ENCODE measurements around the gene MMRN1.

Gene MMRN1

DNA sequence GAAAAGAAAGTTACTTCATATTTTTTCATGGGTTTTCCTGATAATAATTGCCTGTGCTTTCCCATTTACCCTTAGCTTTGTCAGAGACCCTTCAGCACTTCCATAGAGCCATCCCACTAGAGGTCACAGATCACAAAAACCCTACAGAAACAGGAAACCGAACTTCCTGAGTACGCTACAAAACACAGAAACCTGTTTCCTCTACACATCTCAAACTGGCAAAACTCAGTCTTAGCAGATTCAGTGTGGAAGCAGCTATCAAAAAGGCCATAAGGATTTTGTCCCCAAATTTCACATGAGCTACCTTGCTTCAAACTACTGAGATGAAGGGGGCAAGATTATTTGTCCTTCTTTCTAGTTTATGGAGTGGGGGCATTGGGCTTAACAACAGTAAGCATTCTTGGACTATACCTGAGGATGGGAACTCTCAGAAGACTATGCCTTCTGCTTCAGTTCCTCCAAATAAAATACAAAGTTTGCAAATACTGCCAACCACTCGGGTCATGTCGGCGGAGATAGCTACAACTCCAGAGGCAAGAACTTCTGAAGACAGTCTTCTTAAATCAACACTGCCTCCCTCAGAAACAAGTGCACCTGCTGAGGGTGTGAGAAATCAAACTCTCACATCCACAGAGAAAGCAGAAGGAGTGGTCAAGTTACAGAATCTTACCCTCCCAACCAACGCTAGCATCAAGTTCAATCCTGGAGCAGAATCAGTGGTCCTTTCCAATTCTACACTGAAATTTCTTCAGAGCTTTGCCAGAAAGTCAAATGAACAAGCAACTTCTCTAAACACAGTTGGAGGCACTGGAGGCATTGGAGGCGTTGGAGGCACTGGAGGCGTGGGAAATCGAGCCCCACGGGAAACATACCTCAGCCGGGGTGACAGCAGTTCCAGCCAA is at the start of gene MMRN1:
TSS of gene MMRN1 (plus strand) at position 206 of the 902 bp plus-strand sequence. CDS start at position 324, 118 bp downstream.
- peak; percentile 13 for DNase-seq (ENCODE audit: low spot score)

DNA sequence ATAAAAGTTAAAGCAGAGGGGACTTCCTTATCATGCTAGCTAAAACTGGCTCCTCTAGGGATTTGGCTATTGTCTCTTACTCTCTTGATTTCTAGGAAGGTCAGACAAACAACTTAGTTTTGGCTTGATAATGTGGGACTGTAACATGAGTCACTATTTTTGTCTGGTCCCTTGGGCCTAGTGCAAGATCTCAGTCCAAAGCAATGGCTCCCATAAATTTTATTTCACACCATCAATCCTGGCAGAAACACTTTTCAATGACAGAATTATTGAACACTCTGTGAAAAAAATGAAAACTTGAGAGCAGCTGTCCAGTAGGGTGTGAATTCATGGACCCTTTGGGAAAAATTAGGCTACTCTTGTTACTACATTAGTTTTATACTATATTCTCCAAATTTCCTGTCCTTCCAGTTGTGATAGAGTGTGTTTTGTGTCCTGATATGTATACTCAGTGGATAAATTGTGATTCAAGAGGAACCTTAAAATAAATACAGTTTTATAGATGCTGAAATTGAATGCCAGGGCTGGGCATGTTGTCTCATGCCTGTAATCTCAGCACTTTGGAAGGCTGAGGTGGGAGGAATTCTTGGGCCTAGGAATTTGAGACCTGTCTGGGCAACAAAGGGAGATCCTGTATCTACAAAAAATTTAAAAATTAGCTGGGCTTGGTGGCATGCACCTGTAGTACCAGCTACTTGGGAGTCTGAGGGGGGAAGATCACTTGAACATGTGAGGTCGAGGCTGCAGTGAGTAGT is 46.9 kb upstream of the MMRN1 start:
- DNase-seq (ENCODE audit: low spot score), result no peak

- DNase-seq (ENCODE audit: low spot score), result no peak
Observed at GRCh38 chr4:89855236-89855635, 39.4 kb upstream of the MMRN1 start.

- no peak for DNase-seq (ENCODE audit: low spot score)
Observed at GRCh38 chr4:89860971-89861370, 33.7 kb upstream of the MMRN1 start.

DNA sequence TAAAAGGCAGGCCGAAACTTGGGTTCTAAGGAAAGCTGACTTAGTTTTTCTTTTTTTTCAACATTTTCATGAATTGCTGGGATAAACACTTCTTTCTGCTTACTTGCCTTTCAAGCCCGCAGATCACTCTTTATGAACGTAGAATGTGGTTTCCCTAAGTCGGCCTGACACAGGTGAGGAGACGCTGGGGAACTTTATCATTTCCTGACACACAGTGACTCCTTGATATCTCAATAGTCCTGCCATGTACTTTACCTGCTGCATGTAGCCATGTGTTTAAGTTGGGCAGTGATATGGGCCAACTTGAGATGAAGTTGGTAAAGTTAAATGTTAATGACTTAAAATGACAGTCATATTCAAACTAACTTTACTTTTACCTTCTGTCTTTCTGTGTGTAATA is 31.1 kb upstream of the MMRN1 start:
- no peak for DNase-seq (ENCODE audit: low spot score)

GRCh38 chr4:89868276-89868675 is 26.4 kb upstream of the MMRN1 start:
- DNase-seq (ENCODE audit: low spot score), result no peak

GRCh38 chr4:89868999-89869589 is 25.6 kb upstream of the MMRN1 start:
- DNase-seq (ENCODE audit: low spot score), result no peak

GRCh38 chr4:89871211-89871610 is 23.4 kb upstream of the MMRN1 start:
- DNase-seq (ENCODE audit: low spot score), result no peak

DNA sequence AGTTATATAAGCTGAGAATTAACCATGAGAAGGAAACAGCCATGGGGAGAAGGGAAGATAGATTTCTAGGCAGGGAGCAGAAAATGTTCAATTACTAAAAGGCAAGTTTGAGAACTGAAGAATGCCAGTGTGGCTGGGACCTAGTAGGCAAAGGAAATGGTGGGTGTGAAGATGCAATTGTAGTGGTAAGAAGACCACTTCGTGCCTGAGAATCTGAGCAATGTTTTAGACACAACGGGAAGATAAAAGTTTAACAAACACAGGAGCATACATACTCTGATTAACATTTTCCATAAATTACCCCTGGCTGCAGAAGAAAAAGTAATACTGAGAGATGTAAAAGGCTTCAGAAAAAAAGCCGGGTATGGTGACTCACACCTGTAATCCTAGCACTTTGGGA is 18.1 kb upstream of the MMRN1 start:
- DNase-seq (ENCODE audit: low spot score), result no peak

- DNase-seq (ENCODE audit: low spot score), result no peak
Observed at GRCh38 chr4:89878611-89879010, 16.0 kb upstream of the MMRN1 start.

DNA sequence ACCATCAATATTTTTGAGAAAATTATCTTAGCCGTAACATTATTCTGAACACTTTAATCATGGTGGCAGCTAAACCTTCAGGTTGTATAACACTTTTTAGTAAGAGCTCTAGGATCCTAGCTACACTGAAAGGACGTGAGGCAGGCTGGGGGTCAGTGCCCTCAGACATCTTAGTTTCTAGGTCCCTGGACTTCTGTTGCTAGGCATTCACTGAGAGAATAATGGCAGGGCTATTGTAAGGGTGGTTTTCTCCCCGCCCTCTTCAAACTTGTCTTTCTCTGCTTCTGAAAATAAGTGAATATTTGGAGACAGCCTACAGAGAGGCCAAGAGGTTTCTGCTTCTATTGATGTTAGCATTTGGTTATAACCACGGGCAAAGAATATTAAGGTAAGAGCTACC is 15.4 kb upstream of the MMRN1 start:
- DNase-seq (ENCODE audit: low spot score), result no peak

GRCh38 chr4:89889289-89889688 is 5.4 kb upstream of the MMRN1 start:
- DNase-seq (ENCODE audit: low spot score), result no peak

- no peak for DNase-seq (ENCODE audit: low spot score)
Observed at GRCh38 chr4:89897867-89898266, 3.2 kb downstream of the MMRN1 start.

DNA sequence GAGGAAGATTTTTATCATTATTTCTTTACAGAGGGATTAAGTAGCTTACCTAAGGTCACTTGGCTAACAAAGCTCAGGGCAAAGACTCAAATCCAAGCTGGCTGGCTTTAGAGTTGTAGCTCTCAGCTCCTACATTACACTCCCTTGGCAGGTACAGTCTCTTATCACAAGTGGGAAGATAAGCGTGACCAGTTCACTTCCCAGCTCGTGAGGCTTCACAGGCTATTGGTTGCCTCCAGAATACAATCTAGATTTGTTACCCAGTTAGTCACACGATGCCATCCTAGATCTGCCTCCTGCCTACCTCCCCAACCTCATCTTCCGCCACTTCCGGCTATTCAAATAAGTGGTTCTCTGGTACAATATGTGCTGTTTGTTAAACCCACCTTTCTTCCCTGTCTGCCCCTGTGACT is 3.7 kb downstream of the MMRN1 start:
- DNase-seq (ENCODE audit: low spot score), result no peak

GRCh38 chr4:89899152-89899551 is 4.5 kb downstream of the MMRN1 start:
- DNase-seq (ENCODE audit: low spot score), result no peak

DNA sequence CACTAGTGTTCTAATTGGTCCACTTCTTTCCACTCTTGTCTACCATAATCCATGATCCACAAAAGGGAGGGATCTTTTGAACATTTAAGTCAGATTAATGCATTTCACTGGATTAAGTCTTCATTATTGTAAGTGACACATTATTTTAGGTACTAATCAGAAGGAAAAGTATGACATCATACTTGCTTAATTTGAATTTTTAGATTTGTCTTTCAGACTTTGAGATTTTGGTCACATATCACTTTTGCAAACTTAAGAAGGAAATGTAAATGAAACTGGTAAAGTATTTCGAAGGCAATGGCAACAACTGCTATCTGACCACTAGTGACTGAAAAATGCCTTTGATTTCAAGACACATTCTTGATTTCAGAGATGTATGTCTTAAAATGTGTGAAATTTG is 5.2 kb downstream of the MMRN1 start:
- DNase-seq (ENCODE audit: low spot score), result no peak

- DNase-seq (ENCODE audit: low spot score), result peak; percentile 53
Observed at GRCh38 chr4:89901808-89902431, 7.3 kb downstream of the MMRN1 start.

DNA sequence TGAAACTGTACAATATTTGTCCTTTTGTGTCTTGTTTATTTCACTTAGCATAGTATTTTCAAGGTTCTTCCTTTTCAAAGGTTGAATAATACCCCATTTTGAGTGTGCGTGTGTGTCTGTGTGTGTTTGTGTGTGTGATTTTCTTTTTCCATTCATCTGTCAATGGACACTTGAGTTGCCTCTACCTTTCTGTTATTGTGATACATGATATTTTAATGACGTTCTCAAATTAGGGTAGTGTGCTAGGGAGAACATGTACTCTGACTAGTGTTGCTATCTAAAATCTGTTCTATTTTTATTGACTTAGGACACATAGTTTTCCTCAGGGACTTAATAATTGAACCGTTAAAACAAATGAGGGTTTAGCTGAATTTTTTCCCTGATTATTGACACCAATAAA is 9.9 kb downstream of the MMRN1 start:
- no peak for DNase-seq (ENCODE audit: low spot score)

- DNase-seq (ENCODE audit: low spot score), result no peak
Observed at GRCh38 chr4:89906316-89906715, 11.7 kb downstream of the MMRN1 start.

DNA sequence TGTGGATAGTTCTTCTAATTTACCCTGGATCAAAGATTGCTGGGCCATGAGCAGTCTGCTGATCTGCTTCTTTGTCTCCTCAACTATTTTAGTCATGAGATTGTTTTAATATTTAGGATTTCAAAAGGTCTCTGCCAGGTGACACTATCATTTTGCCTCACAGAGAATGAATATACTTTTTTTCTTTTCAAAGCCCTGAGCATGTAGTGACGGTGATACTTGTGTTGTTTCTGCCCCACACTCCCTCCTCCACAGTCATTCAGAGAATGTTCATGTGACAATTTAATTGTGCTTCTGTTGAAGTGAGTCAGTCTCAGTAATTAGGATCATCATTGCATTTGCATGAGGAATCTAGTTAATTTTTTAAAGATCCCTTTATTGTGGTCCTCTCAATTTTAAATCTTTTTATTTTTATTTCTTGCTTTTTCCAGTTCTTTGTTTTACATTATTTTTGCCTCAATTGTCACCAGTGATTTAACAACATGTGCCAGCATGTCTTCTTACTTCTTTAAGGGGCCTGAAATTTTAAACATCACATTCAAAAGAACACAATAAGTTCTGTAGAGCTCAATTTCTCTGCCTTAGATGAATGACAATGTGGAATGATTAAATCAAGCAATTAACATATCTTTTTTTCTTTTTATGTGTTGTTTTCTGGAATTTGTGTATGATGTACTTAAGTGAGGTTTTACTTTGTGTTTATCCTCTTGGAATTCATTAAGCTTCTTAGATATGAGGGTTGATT is 12.3 kb downstream of the MMRN1 start:
- DNase-seq (ENCODE audit: low spot score), result peak; percentile 6

- no peak for DNase-seq (ENCODE audit: low spot score)
Observed at GRCh38 chr4:89909889-89910288, 15.2 kb downstream of the MMRN1 start.

- no peak for DNase-seq (ENCODE audit: low spot score)
Observed at GRCh38 chr4:89913623-89914022, 19.0 kb downstream of the MMRN1 start.
